Measurements from ENCODE around the gene ATRIP. TPM values are rescaled to one million over a fixed set of nuclear protein-coding genes. Genes with fewer than 3 reads are reported as not detected.

The ATRIP gene
- polyA plus RNA-seq, 1 of the 3 experiments (the other 2 are of a cell fraction) = 5.6 TPM

- TF ChIP-seq, protein P1, sequence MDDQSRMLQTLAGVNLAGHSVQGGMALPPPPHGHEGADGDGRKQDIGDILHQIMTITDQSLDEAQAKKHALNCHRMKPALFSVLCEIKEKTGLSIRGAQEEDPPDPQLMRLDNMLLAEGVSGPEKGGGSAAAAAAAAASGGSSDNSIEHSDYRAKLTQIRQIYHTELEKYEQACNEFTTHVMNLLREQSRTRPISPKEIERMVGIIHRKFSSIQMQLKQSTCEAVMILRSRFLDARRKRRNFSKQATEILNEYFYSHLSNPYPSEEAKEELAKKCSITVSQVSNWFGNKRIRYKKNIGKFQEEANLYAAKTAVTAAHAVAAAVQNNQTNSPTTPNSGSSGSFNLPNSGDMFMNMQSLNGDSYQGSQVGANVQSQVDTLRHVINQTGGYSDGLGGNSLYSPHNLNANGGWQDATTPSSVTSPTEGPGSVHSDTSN (IDR thresholded peaks at IDR 0.05) = no peak
- TF ChIP-seq ELF1 (IDR thresholded peaks at IDR 0.05) = no peak
- no peak for TF ChIP-seq CHD2 (IDR thresholded peaks at IDR 0.05; ENCODE audit: low read length, partially characterized antibody)
- no peak for TF ChIP-seq SIN3A (IDR thresholded peaks at IDR 0.05; ENCODE audit: borderline replicate concordance, low read depth, low read length)
- TF ChIP-seq MXI1 (IDR thresholded peaks at IDR 0.05; ENCODE audit: low read depth, low read length) = no peak
- TF ChIP-seq POLR2AphosphoS5 (IDR thresholded peaks at IDR 0.05; ENCODE audit: low read depth, low read length) = no peak
- TF ChIP-seq, protein P2, sequence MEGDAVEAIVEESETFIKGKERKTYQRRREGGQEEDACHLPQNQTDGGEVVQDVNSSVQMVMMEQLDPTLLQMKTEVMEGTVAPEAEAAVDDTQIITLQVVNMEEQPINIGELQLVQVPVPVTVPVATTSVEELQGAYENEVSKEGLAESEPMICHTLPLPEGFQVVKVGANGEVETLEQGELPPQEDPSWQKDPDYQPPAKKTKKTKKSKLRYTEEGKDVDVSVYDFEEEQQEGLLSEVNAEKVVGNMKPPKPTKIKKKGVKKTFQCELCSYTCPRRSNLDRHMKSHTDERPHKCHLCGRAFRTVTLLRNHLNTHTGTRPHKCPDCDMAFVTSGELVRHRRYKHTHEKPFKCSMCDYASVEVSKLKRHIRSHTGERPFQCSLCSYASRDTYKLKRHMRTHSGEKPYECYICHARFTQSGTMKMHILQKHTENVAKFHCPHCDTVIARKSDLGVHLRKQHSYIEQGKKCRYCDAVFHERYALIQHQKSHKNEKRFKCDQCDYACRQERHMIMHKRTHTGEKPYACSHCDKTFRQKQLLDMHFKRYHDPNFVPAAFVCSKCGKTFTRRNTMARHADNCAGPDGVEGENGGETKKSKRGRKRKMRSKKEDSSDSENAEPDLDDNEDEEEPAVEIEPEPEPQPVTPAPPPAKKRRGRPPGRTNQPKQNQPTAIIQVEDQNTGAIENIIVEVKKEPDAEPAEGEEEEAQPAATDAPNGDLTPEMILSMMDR (IDR thresholded peaks at IDR 0.05) = no peak
- TF ChIP-seq, protein P3, sequence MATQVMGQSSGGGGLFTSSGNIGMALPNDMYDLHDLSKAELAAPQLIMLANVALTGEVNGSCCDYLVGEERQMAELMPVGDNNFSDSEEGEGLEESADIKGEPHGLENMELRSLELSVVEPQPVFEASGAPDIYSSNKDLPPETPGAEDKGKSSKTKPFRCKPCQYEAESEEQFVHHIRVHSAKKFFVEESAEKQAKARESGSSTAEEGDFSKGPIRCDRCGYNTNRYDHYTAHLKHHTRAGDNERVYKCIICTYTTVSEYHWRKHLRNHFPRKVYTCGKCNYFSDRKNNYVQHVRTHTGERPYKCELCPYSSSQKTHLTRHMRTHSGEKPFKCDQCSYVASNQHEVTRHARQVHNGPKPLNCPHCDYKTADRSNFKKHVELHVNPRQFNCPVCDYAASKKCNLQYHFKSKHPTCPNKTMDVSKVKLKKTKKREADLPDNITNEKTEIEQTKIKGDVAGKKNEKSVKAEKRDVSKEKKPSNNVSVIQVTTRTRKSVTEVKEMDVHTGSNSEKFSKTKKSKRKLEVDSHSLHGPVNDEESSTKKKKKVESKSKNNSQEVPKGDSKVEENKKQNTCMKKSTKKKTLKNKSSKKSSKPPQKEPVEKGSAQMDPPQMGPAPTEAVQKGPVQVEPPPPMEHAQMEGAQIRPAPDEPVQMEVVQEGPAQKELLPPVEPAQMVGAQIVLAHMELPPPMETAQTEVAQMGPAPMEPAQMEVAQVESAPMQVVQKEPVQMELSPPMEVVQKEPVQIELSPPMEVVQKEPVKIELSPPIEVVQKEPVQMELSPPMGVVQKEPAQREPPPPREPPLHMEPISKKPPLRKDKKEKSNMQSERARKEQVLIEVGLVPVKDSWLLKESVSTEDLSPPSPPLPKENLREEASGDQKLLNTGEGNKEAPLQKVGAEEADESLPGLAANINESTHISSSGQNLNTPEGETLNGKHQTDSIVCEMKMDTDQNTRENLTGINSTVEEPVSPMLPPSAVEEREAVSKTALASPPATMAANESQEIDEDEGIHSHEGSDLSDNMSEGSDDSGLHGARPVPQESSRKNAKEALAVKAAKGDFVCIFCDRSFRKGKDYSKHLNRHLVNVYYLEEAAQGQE (IDR thresholded peaks at IDR 0.05; ENCODE audit: low read depth, low read length) = no peak
- H3K9ac ChIP-seq = no peak overlapping the region
- WGBS (ENCODE audit: low lambda C conversion rate) = 92% methylated on average over 1 of the region's 1 CpG
- H3K27ac ChIP-seq (ENCODE audit: low read depth in 2 of 2, low read length in 1 of 2) = no peak overlapping the region
- DNase-seq = no peak
- no peaks in the 10 kb centered on the region for H3K9me2 ChIP-seq
- POLR2A ChIA-PET = no interaction called here
- H3F3A ChIP-seq (replicated peaks; ENCODE audit: insufficient read depth) = peaks cover 3% of the 10 kb centered on the region
- H3K4me2 ChIP-seq = no peak overlapping the region
- H3K36me3 ChIP-seq (replicated peaks in 1 of 2; ENCODE audit: control insufficient read depth in 1 of 2, insufficient read depth in 2 of 2, low read length in 1 of 2) = peaks cover 57 to 68% of the 10 kb centered on the region in 2 experiments
- H3K27me3 ChIP-seq (ENCODE audit: insufficient read depth) = no peaks in the 10 kb centered on the region
- H2AFZ ChIP-seq (ENCODE audit: low read depth) = no peak overlapping the region
- H3K79me2 ChIP-seq (ENCODE audit: insufficient read depth) = no peaks in the 10 kb centered on the region
- no peaks in the 10 kb centered on the region for H3K4me1 ChIP-seq (ENCODE audit: control insufficient read depth in 1 of 2, insufficient read depth in 2 of 2, low read depth in 1 of 2, low read length in 1 of 2)
- no peaks in the 10 kb centered on the region for H3K9me3 ChIP-seq
- CTCF ChIA-PET = interaction anchor here (0.9 to 1.1 kb wide), 3 partner anchors 21 to 182 kb away, joined by 3 to 5 read pairs (median 3); no protein-coding TSS in a partner anchor
- H4K20me1 ChIP-seq (ENCODE audit: insufficient read depth) = no peaks in the 10 kb centered on the region
- no peak overlapping the region for H3K4me3 ChIP-seq (ENCODE audit: low read depth in 2 of 2, low read length in 1 of 2)
Measured at GRCh38 chr3:48456456-48456855, 9.9 kb downstream of the ATRIP start.

DNA sequence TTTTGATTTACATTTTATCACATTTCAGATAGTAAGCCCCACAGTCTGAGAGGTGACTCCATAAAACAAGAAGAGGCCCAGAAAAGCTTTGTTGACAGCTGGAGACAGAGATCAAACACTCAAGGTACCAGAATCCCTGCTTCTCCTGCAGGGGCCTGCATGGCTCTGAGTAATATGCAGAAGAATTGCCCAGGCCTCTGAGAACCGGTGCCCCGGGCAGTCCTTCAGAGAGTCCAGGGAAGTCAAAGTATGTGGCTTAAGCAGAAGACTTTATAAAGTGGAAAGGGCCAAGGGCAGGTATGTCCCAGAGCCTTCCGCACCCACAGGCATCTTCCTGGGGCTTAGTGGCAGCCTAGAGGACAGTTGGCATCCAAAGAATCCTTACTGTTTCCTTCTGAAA is 12.8 kb downstream of the ATRIP start:
- H3K4me2 ChIP-seq = no peak overlapping the region
- WGBS (ENCODE audit: low lambda C conversion rate) = 100% methylated on average over 2 of the region's 3 CpGs
- CTCF ChIA-PET = interaction anchor here (0.8 kb wide), 1 partner anchor 23 kb away, joined by 3 read pairs; no protein-coding TSS in a partner anchor
- TF ChIP-seq ELF1 (IDR thresholded peaks at IDR 0.05) (no peak), USF1 (IDR thresholded peaks at IDR 0.05; ENCODE audit: borderline replicate concordance, low read depth) (no peak), TEAD4 (IDR thresholded peaks at IDR 0.05; ENCODE audit: borderline replicate concordance, insufficient read depth) (no peak), GABPA (IDR thresholded peaks at IDR 0.05; ENCODE audit: low read depth) (no peak), GATA2 (CRISPR knock-in tag; IDR thresholded peaks at IDR 0.05) (no peak), SMC3 (IDR thresholded peaks at IDR 0.05; ENCODE audit: low read depth, low read length) (no peak), NFIC (IDR thresholded peaks at IDR 0.05; ENCODE audit: borderline replicate concordance) (no peak), CHD2 (IDR thresholded peaks at IDR 0.05; ENCODE audit: low read length, partially characterized antibody) (no peak), MEF2A (IDR thresholded peaks at IDR 0.05; ENCODE audit: borderline replicate concordance, low read depth) (no peak)
- TF ChIP-seq, protein P4, sequence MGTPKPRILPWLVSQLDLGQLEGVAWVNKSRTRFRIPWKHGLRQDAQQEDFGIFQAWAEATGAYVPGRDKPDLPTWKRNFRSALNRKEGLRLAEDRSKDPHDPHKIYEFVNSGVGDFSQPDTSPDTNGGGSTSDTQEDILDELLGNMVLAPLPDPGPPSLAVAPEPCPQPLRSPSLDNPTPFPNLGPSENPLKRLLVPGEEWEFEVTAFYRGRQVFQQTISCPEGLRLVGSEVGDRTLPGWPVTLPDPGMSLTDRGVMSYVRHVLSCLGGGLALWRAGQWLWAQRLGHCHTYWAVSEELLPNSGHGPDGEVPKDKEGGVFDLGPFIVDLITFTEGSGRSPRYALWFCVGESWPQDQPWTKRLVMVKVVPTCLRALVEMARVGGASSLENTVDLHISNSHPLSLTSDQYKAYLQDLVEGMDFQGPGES (IDR thresholded peaks at IDR 0.05; ENCODE audit: low read depth, low read length) = no peak
- TF ChIP-seq, protein P2 (IDR thresholded peaks at IDR 0.05) = no peak

More for the DNA sequence above, 12.8 kb downstream of the ATRIP start:
- Histone ChIP-seq H3K36me3 (replicated peaks in 1 of 2; ENCODE audit: control insufficient read depth in 1 of 2, insufficient read depth in 2 of 2, low read length in 1 of 2) (peaks cover 47 to 55% of the 10 kb centered on the region in 2 experiments), H3K4me1 (ENCODE audit: control insufficient read depth in 1 of 2, insufficient read depth in 2 of 2, low read depth in 1 of 2, low read length in 1 of 2) (peaks cover 0 to 8% of the 10 kb centered on the region in 2 experiments; a peak in 1 of 4 replicates), H2AFZ (ENCODE audit: low read depth) (no peak overlapping the region), H3K27ac (ENCODE audit: low read depth in 2 of 2, low read length in 1 of 2) (no peak overlapping the region), H3K9ac (no peak overlapping the region), H3K4me3 (ENCODE audit: low read depth in 2 of 2, low read length in 1 of 2) (no peak overlapping the region), H3K9me3 (no peaks in the 10 kb centered on the region), H3K9me2 (no peaks in the 10 kb centered on the region), H3K27me3 (ENCODE audit: insufficient read depth) (no peaks in the 10 kb centered on the region), H4K20me1 (ENCODE audit: insufficient read depth) (no peaks in the 10 kb centered on the region), H3F3A (replicated peaks; ENCODE audit: insufficient read depth) (peaks cover 11% of the 10 kb centered on the region), H3K79me2 (ENCODE audit: insufficient read depth) (no peaks in the 10 kb centered on the region)
- POLR2A ChIA-PET = interaction anchor here (1.8 kb wide), 1 partner anchor 8 kb away, joined by 3 read pairs; no protein-coding TSS in a partner anchor
- DNase-seq = no peak
